ENCODE data around the gene CUX1. TPM values are rescaled to one million over a fixed set of nuclear protein-coding genes. Genes with fewer than 3 reads are reported as not detected.

The CUX1 gene
- total RNA-seq, 1 experiment from 2014 or later = 53.5 TPM

DNA sequence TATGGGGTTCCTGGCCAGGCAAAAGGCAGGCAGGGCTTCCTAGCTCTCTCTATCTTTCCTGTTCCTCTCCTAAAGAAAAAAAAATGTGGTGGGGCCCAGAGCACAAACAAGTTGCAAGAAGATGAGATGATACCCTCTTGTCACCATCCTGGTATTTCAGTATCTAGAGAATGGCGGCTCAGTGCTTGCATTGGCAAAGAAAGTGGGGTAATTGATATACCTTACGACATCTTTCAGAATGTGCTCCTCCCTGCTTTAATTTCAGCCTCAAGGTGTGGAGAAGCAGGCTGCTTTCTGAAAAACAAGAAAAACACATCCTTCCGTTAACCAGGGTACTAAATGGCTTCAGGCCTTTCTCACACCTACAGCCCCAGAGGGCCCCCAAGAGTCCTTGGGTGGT is 34.5 kb upstream of the CUX1 start:
- Histone ChIP-seq H3T11ph (ENCODE audit: low read length) (no peak overlapping the region), H3K9ac (ENCODE audit: extremely low read depth, insufficient read length, low read length) (no peak overlapping the region), H3K23ac (ENCODE audit: insufficient read length, low read depth, low read length) (no peak overlapping the region), H3K18ac (ENCODE audit: insufficient read length, low read depth, low read length) (no peak overlapping the region), H4K20me1 (ENCODE audit: control insufficient read depth, insufficient read depth, insufficient read length) (no peaks in the 10 kb centered on the region), H2AFZ (ENCODE audit: low read length) (no peak overlapping the region), H3K4me1 (ENCODE audit: insufficient read depth, low read length) (no peaks in the 10 kb centered on the region), H3K79me1 (ENCODE audit: insufficient read depth, low read depth, low read length, poor library complexity, severe bottlenecking) (no peaks in the 10 kb centered on the region), H2BK120ac (ENCODE audit: low read depth, low read length, poor library complexity, severe bottlenecking) (no peak overlapping the region), H2BK5ac (ENCODE audit: insufficient read length, low read length) (no peak overlapping the region), H3K9me3 (ENCODE audit: control insufficient read depth, low read depth, low read length) (no peaks in the 10 kb centered on the region), H3K23me2 (ENCODE audit: insufficient read length, low read depth, low read length, poor library complexity, severe bottlenecking) (no peaks in the 10 kb centered on the region), H3K27me3 (ENCODE audit: insufficient read depth, low read length) (no peaks in the 10 kb centered on the region), H3K27ac (ENCODE audit: insufficient read length, low read depth, low read length) (no peak overlapping the region), H2BK20ac (ENCODE audit: low read depth, low read length, poor library complexity, severe bottlenecking) (no peak overlapping the region), H3K14ac (ENCODE audit: insufficient read depth, low read length) (no peak overlapping the region), H4K8ac (replicated peaks; ENCODE audit: insufficient read length, low read depth, low read length) (no peak overlapping the region), H3K4me2 (ENCODE audit: insufficient read depth, insufficient read length, low read length) (no peak overlapping the region), H3K4ac (ENCODE audit: low read depth, low read length) (no peak overlapping the region), H2BK15ac (ENCODE audit: low read depth, low read length) (no peak overlapping the region), H3K79me2 (ENCODE audit: insufficient read depth, low read length) (no peaks in the 10 kb centered on the region), H2BK12ac (ENCODE audit: insufficient read length, low read depth, low read length) (no peak overlapping the region), H4K91ac (ENCODE audit: insufficient read length, low read depth, low read length) (no peak overlapping the region), H4K5ac (ENCODE audit: insufficient read length, low read depth, low read length) (no peak overlapping the region), H2AK5ac (ENCODE audit: insufficient read length, low read length) (no peak overlapping the region), H3K56ac (ENCODE audit: insufficient read length, low read depth, low read length) (no peak overlapping the region)
- TF ChIP-seq CTCF (conservative IDR thresholded peaks at IDR 0.05) = no peak
- Mint-ChIP-seq H3K27me3 (ENCODE audit: low read depth) (peaks cover 20% of the 10 kb centered on the region), H3K36me3 (ENCODE audit: insufficient read depth in 1 of 3, low read depth in 3 of 3) (no peaks in the 10 kb centered on the region), H3K27ac (no peak overlapping the region), H3K4me1 (0 out of 4 replicates have a peak, but pooled peaks cover 0 to 5% of the 10 kb centered on the region in 2 experiments), H3K4me3 (no peak overlapping the region), H3K9me3 (no peaks in the 10 kb centered on the region; a peak in 1 of 5 replicates)
- DNase-seq = no peak
- WGBS (ENCODE audit: extremely low coverage, insufficient read length, low lambda C conversion rate) = no CpG with 5 or more reads among the region's 3 CpGs

All from H9 (cell line).